Ramos (cell line): Measurements from ENCODE around the gene HSPB7.
"Not testable (repeated sequence)": the region's sequence is repeated elsewhere in the genome, so short reads cannot be mapped to it uniquely, and the experiment has no call there.

Experiments used
- in situ Hi-C: fragments of 300-500 bp; cut with MboI; formaldehyde crosslinking; loops from one replicate; pipeline ENCODE4 v1.14.3; 2022; ENCODE audit warnings: low sequenced_read_pairs; ENCODE audit not compliant: unreplicated experiment

The HSPB7 gene

GRCh38 chr1:16051949-16052348 is 34.1 kb upstream of the HSPB7 start:
- in situ Hi-C loops = not testable (repeated sequence)

DNA sequence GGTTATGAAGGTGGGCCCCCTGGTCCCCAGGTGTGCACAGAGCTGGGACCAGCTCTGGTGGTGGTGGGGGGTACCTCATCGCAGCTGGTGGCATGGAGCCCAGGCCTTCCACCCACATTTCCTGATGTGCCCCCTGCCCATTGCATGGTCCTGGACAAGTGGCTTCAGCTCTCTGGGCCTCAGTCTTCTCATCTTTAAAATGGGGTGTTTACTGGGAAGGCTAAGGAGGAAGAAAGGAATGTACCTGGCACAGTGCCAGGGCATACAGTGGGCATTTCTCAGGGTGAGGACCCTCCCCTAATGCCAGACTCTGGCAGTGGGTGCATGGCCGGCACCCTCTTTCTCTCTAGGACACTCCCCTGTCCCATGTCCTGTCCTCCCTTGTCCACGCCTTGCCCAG is 33.2 kb upstream of the HSPB7 start:
- in situ Hi-C loops = no loop called here

- in situ Hi-C loops = no loop called here
Measured at GRCh38 chr1:16050328-16050727, 32.5 kb upstream of the HSPB7 start.

- in situ Hi-C loops = no loop called here
Measured at GRCh38 chr1:16048573-16049189, 30.8 kb upstream of the HSPB7 start.

DNA sequence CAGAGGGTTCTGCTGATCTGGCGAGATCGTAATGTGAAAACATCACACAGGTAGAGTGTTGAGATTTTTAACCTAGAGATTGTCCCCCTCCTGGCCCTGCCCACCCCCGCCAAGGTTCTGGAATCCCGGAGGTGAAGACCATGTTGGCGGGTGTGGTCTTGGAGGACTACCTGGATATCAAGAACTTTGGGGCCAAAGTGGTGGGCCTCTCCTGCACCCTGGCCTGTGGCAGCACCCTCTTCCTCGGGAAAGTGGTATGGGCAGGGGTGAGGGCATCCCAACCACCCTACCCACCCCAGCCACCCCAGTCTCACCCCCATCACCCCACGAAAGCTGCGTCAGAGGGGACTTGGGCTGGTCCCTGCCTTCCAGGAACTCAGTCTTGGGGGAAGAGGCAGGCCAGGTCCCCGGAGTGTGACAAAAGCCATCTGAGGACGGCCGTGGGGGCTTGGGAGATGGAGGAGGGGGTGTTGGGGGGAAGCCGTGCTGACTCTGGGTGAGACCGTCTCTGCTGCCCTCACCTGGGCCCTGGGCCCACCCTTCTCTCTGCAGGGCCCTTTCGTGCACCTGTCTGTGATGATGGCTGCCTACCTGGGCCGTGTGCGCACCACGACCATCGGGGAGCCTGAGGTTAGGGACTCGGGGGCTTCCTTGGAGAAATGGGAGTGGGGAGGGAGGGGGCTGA is 30.1 kb upstream of the HSPB7 start:
- in situ Hi-C loops = no loop called here

- in situ Hi-C loops = no loop called here
Measured at GRCh38 chr1:16046842-16047241, 29.0 kb upstream of the HSPB7 start.

DNA sequence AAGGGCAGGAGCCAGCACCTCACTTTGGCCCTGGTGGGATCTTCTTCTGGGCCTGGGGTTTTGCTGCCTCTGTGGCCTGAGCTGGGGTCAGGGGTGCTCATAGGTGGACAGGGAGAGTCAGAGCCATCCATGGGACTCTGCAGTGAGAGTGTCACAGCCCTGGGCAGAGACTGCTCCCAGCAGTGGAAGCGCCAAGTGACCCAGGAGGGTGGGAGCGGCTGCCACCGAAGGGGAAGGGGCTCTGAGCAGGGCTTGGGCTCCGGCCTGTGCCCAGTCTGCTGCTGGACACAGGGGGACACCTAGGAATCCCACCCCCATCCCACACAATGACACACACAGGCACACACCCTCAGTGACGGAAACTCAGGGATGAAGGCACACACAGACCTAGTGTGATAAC is 26.1 kb upstream of the HSPB7 start:
- in situ Hi-C loops = no loop called here

DNA sequence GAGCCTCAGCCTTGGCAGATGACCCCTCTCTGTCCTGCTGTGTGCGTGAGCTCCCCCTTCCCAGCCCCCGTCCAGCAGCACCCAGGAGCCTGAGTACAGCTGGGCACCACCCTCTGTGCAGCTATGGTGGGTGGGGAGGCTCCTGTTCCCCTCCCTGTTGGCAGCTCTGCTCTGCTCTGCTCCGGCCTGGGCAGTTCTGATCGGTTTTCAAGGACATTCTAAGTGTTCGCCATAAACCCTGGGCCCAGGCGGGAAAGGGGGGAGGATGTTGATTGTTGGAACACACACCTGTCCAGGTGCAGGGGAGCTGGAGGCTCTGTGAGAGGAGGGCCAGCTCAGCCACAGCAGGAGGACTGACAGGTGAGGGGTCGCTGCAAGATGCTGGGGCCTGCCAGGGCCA is 25.7 kb upstream of the HSPB7 start, which contains the start of gene CLCNKB:
Gene CLCNKB (plus strand): TSS at position 262 of the 400 bp plus-strand sequence. CDS start 711 bp downstream, outside the sequence.
- in situ Hi-C loops = no loop called here

GRCh38 chr1:16042654-16043053 is 24.8 kb upstream of the HSPB7 start:
- in situ Hi-C loops = not testable (repeated sequence)

DNA sequence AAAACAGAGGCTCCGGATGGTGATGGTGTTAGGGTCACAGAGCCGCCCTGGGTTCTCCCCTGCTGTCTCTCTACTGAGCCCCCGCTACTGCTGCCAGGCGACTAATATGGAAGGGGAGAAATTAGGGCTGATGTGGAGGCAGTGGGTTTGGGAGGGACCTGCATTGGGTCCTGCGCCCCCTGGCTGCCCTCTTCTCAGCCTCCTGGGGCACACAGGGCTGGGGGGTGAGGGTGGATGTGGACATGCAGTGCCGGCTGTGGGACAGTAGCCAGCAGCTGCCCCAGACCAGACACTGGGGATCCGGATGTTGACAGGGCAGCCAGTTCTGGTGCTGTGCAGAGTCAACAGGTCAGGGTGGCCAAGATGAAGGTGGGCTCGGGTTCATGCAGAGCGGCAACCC is 24.3 kb upstream of the HSPB7 start:
- in situ Hi-C loops = no loop called here

GRCh38 chr1:16041200-16041599 is 23.4 kb upstream of the HSPB7 start:
- in situ Hi-C loops = no loop called here

DNA sequence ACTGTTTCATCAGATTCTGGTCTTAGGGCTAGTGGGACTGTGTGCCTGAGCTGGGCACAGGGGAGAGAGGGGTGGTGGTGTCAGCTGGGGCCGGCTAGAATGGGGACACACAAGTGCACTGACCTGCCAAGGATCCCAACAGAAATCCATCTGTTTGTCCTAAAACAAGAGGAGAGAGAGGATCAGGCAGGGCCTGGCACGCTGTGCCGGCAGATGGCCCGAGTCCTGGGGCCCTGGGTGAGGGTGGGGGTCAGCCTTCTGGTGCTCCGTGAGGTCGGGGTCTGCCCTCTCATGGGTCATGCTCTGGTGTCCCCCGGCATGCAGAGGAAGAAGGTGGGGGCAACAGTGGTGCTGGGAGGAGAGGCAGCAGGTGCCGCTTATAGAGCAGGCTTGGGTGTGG is 22.0 kb upstream of the HSPB7 start:
- in situ Hi-C loops = not testable (repeated sequence)

- in situ Hi-C loops = no loop called here
Measured at GRCh38 chr1:16038620-16038912, 20.7 kb upstream of the HSPB7 start.

GRCh38 chr1:16036461-16036860 is 18.6 kb upstream of the HSPB7 start:
- in situ Hi-C loops = not testable (repeated sequence)

- in situ Hi-C loops = not testable (repeated sequence)
Measured at GRCh38 chr1:16033103-16033632, 15.3 kb upstream of the HSPB7 start.

- in situ Hi-C loops = no loop called here
Measured at GRCh38 chr1:16032388-16033102, 14.7 kb upstream of the HSPB7 start.

DNA sequence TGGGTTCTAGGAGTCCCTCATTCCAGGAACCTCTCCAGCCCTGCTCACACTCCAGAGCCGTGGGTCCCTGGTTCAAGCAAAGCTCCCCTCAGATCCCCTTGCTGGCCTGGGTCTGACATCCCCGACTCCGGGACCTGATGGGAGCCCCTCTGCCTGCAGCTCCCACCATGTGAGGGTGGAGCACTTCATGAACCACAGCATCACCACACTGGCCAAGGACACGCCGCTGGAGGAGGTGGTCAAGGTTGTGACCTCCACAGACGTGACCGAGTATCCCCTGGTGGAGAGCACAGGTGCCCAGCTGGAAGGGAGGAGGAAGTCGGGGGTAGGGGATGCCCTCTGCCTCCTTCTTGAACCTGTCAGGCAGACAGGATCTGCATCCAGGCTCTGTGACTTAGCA is 13.7 kb upstream of the HSPB7 start:
- in situ Hi-C loops = no loop called here

- in situ Hi-C loops = no loop called here
Measured at GRCh38 chr1:16029288-16029687, 11.4 kb upstream of the HSPB7 start.

DNA sequence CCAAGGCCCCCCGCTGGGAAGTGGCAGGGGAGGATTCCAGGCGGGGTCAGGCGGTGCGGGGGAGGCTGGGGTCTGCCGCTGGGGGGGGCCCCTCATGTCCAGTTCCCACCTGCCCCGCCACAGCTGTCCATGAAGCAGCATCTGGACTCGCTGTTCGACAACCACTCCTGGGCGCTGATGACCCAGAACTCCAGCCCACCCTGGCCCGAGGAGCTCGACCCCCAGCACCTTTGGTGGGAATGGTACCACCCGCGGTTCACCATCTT is 11.1 kb upstream of the HSPB7 start:
- in situ Hi-C loops = not testable (repeated sequence)

- in situ Hi-C loops = no loop called here
Measured at GRCh38 chr1:16028237-16029002, 10.6 kb upstream of the HSPB7 start.
